Neural crest cell (in vitro differentiated cells): ENCODE measurements around the gene WHRN. TPM values are rescaled to one million over a fixed set of nuclear protein-coding genes. Genes with fewer than 3 reads are reported as not detected.

Source experiments
- DNase-seq: peaks from one replicate; pipeline ENCODE4 v3.0.0; 2021; ENCODE audit warnings: low read depth, mixed read lengths, low spot score
- H3K27ac Mint-ChIP-seq: one replicate; pipeline ENCODE4 v1.8.0; 2021; ENCODE audit warnings: mild to moderate bottlenecking, mixed read lengths; ENCODE audit not compliant: unreplicated experiment
- H3K27me3 Mint-ChIP-seq: 2 replicates; pipeline ENCODE4 v1.8.0; 2021; ENCODE audit warnings: low read depth, mild to moderate bottlenecking, mixed read lengths
- H3K36me3 Mint-ChIP-seq: 2 replicates; pipeline ENCODE4 v1.8.0; 2021; ENCODE audit warnings: low read depth, mild to moderate bottlenecking, mixed read lengths
- H3K4me1 Mint-ChIP-seq: 2 replicates; pipeline ENCODE4 v1.8.0; 2021; ENCODE audit warnings: mixed read lengths
- H3K4me3 Mint-ChIP-seq: one replicate; pipeline ENCODE4 v1.8.0; 2021; ENCODE audit warnings: mild to moderate bottlenecking, mixed read lengths
- H3K9me3 Mint-ChIP-seq: 2 replicates; pipeline ENCODE4 v1.8.0; 2021; ENCODE audit warnings: mixed read lengths
- total RNA-seq: library from RNA; stranded (reverse); gene quantifications from 2 replicates; pipeline ENCODE4 v1.2.1, GENCODE V29; 2021
- TF ChIP-seq, protein P1 (sequence below): fragments of 200-600 bp; sonication (generic); conservative IDR thresholded peaks from 2 replicates; pipeline ENCODE4 v1.5.0; 2021; ENCODE audit warnings: antibody characterized with exemption, mild to moderate bottlenecking

The WHRN gene
- total RNA-seq, 1 donor from 2014 or later: 8.9 TPM

DNA sequence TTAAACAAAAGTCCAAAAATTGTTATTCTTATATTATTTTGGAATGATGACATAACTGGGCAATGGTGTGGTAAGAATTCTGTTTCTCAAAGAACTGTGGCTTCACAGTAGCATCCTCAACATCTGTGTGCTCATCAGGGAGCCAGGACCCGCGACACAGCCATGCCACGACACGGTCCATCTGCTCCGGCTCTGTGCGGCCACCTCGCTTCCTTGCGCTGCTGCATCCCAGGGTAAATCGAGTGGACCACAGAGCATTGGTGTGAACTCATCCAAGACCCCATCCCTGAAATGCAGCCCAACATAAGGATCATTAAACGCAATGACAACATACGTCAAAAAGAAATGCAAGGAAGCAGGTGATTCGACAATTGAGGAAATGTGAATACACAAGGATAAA is 15.3 kb downstream of the WHRN start:
- TF ChIP-seq, protein P1, sequence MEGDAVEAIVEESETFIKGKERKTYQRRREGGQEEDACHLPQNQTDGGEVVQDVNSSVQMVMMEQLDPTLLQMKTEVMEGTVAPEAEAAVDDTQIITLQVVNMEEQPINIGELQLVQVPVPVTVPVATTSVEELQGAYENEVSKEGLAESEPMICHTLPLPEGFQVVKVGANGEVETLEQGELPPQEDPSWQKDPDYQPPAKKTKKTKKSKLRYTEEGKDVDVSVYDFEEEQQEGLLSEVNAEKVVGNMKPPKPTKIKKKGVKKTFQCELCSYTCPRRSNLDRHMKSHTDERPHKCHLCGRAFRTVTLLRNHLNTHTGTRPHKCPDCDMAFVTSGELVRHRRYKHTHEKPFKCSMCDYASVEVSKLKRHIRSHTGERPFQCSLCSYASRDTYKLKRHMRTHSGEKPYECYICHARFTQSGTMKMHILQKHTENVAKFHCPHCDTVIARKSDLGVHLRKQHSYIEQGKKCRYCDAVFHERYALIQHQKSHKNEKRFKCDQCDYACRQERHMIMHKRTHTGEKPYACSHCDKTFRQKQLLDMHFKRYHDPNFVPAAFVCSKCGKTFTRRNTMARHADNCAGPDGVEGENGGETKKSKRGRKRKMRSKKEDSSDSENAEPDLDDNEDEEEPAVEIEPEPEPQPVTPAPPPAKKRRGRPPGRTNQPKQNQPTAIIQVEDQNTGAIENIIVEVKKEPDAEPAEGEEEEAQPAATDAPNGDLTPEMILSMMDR: no peak
- H3K36me3 Mint-ChIP-seq: no peaks in the 10 kb centered on the region

DNA sequence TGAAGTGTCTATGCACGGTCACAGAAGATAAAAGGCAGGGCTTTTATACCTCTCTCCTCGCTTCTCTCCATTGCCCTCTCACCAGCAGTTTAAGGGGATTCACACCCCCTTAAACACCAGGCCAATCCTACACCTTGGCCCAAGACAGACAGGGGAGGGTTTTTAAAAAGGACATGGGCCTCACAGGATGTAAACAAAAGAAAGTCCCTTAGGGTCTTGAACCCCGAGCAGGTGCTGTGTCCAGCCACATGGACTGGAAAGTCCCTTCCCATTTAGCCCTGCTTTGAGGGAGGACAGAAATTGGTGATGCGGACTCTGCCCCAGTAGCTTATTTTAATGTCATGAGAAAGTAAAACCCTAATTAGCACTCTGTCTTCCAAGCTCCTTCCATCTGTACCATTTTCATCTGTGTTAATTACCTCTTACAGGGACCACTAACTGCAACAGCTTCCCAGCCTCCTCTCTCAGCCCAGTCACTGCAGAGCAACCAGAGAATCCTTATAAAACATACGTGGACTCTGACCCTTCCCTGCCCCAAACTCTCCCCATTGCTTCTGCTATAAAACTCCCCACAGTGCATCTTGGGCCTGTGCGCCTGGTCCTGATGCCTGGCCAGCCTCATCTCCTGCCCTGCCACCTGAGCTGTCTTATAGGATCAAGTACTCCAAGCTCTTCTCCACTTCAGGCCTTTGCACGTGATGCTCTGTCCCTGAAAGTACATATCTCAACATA is 16.7 kb downstream of the WHRN start:
- TF ChIP-seq, protein P1: no peak
- H3K9me3 Mint-ChIP-seq: no peaks in the 10 kb centered on the region
- peaks cover 4% of the 10 kb centered on the region for H3K4me1 Mint-ChIP-seq
- DNase-seq: no peak
- no peak overlapping the region for H3K27ac Mint-ChIP-seq
- H3K4me3 Mint-ChIP-seq: no peak overlapping the region
- H3K27me3 Mint-ChIP-seq: no peaks in the 10 kb centered on the region
- no peaks in the 10 kb centered on the region for H3K36me3 Mint-ChIP-seq

More for the DNA sequence above, 15.3 kb downstream of the WHRN start:
- Mint-ChIP-seq H3K4me1 (peaks cover 4% of the 10 kb centered on the region), H3K27me3 (peaks cover under 1% of the 10 kb centered on the region), H3K9me3 (no peaks in the 10 kb centered on the region), H3K27ac (no peak overlapping the region), H3K4me3 (no peak overlapping the region)
- DNase-seq: no peak

- Mint-ChIP-seq H3K27me3 (no peaks in the 10 kb centered on the region), H3K9me3 (no peaks in the 10 kb centered on the region), H3K4me3 (no peak overlapping the region), H3K27ac (no peak overlapping the region), H3K36me3 (no peaks in the 10 kb centered on the region), H3K4me1 (peaks cover 4% of the 10 kb centered on the region)
- TF ChIP-seq, protein P1: peak; percentile 76
- peak; percentile 71 for DNase-seq
Measured at GRCh38 chr9:114487607-114488300, 17.5 kb downstream of the WHRN start.

DNA sequence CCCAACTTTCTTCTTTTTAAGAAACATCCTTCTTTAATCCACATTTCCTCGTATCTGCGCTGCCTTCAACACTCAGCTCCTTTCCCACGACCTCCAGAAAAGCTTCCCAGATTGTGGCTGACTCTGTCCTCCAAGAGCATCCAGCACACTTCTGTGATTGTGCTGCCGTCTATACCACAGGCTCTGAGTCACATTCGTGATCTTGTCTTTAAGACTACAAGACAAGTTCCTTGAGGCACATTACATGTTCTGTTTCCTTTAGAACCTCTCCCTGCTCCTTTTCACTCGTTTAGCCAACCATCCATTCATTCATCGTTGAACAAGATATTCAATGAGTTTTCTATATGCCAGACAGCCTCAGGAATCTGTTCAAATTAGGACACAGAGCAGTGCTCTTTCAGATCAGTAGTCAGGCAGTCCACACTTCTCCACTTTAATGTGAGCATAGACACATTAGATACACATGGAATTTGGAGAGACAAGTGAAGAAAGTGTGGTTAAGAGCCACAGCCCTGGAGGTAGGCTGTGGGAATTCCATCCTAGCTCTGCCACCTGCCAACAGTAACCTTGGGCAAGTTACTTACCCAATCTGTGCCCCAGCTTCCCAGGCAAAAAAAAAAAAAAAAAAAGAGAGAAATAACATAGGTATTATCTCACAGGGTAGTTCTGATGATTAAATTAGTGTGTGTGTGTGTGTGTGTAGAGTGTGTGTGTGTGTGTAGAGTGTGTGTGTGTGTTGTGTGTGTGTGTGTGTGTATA is 18.9 kb downstream of the WHRN start:
- Mint-ChIP-seq H3K4me3 (no peak overlapping the region), H3K27ac (no peak overlapping the region), H3K4me1 (peaks cover 3% of the 10 kb centered on the region), H3K36me3 (no peaks in the 10 kb centered on the region), H3K27me3 (no peaks in the 10 kb centered on the region), H3K9me3 (no peaks in the 10 kb centered on the region)
- DNase-seq: no peak
- TF ChIP-seq, protein P1: no peak

DNA sequence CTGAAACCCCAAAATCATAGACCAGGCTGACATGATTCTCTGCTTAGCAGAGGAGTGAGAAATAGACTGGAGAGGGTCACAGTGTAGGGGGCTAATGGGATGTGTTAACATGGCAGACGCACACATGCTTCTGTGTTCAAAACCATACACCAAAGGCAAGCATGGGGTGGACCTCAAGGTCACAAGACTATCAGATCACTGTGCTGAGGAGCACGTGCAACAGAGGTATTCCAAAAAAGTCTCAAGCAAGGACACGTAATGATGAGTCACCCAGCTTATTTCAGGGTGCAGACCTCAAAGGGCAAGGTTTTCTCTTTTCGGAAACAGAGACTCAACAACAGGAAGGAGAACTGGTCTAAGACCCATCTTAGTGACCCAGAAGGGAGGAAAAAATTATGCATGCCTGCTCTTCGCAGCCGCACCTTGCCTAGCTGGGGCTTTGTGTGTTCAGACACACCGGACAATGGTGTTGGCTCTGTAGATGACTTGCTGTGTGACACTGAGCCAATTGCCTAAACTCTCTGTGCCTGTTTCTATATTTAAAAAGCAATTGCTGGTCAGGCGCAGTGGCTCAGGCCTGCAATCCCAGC is 20.3 kb downstream of the WHRN start:
- DNase-seq: no peak
- Mint-ChIP-seq H3K4me3 (no peak overlapping the region), H3K9me3 (no peaks in the 10 kb centered on the region), H3K27me3 (no peaks in the 10 kb centered on the region), H3K27ac (no peak overlapping the region), H3K36me3 (no peaks in the 10 kb centered on the region), H3K4me1 (no peaks in the 10 kb centered on the region)
- TF ChIP-seq, protein P1: no peak
